Prostate gland (tissue), 2 donors: ENCODE results near the gene CLPTM1L. TPM values are rescaled to one million over a fixed set of nuclear protein-coding genes. Genes with fewer than 3 reads are reported as not detected.

Experiments used
- DNase-seq: peaks from one replicate; pipeline ENCODE4 v3.0.0-alpha.2; 2019; ENCODE audit warnings: low spot score
- H3K27ac ChIP-seq, 2 donors: fragments of 200-600 bp; sonication (generic); 2 replicates each; pipeline ENCODE4 v1.5.1; 2017 to 2019
- H3K27me3 ChIP-seq: fragments of 200-600 bp; sonication (generic); replicated peaks from 2 replicates; pipeline ENCODE4 v1.5.1; 2019; ENCODE audit not compliant: insufficient read depth
- H3K36me3 ChIP-seq, 2 donors: fragments of 200-600 bp; sonication (generic); 1 replicate in 1 of 2; 2 replicates in 1 of 2; pipeline versions ENCODE4 v1.5.1 to v1.8.1; 2017 to 2019
- H3K4me1 ChIP-seq: fragments of 200-600 bp; sonication (generic); replicated peaks from 2 replicates; pipeline ENCODE4 v1.5.1; 2019
- H3K4me3 ChIP-seq, 2 donors: fragments of 200-600 bp; sonication (generic); 2 replicates each; pipeline ENCODE4 v1.5.1; 2017 to 2019
- H3K9me3 ChIP-seq: fragments of 200-600 bp; sonication (generic); 2 replicates; pipeline ENCODE4 v1.5.1; 2017
- POLR2A ChIP-seq: fragments of 450-650 bp; IDR thresholded peaks from one replicate; pipeline ENCODE4 v1.6.1; 2016; ENCODE audit warnings: antibody characterized with exemption, mild to moderate bottlenecking
- POLR2AphosphoS5 ChIP-seq: sonication (generic); formaldehyde crosslinking; IDR thresholded peaks from one replicate; pipeline ENCODE4 v1.6.1; 2017; ENCODE audit warnings: antibody characterized with exemption
- WGBS: methylation state at CpG from one replicate; pipeline ENCODE4 v1.1.5; 2018; 5-methylcytosine and 5-hydroxymethylcytosine counted together
- intact Hi-C: fragments of 100-400 bp; cut with DNase I; formaldehyde crosslinking; loops from one replicate; pipeline ENCODE4 v1.14.2; 2022
- total RNA-seq, 2 donors: library from RNA; depleted of rRNA; stranded (reverse); fragments of >200 nt; gene quantifications; one replicate each; pipeline ENCODE4 v1.1.0, GENCODE V29; 2016
- TF ChIP-seq, protein P1 (sequence below), 4 experiments: fragments of 200-600 bp in 2 of 4; fragments of 450-650 bp in 2 of 4; sonication (generic) in 2 of 4; IDR thresholded peaks; 1 replicate in 3 of 4; 2 replicates in 1 of 4; pipeline ENCODE4 v1.5.1; 2016 to 2019; ENCODE audit warnings: antibody characterized with exemption in 4 of 4, mild to moderate bottlenecking in 2 of 4, moderate library complexity in 2 of 4

Gene CLPTM1L
- total RNA-seq, 2 donors from 2014 or later, result 105 to 135 TPM

- H3K4me1 ChIP-seq, result no peaks in the 10 kb centered on the region
- H3K4me3 ChIP-seq, result no peak overlapping the region
- intact Hi-C loops, result no loop called here
- no peak overlapping the region for H3K27ac ChIP-seq
- 82% methylated on average over 7 of the region's 7 CpGs for WGBS
- DNase-seq, result no peak
- H3K27me3 ChIP-seq, result no peaks in the 10 kb centered on the region
- H3K9me3 ChIP-seq, result no peaks in the 10 kb centered on the region
- TF ChIP-seq, protein P1, sequence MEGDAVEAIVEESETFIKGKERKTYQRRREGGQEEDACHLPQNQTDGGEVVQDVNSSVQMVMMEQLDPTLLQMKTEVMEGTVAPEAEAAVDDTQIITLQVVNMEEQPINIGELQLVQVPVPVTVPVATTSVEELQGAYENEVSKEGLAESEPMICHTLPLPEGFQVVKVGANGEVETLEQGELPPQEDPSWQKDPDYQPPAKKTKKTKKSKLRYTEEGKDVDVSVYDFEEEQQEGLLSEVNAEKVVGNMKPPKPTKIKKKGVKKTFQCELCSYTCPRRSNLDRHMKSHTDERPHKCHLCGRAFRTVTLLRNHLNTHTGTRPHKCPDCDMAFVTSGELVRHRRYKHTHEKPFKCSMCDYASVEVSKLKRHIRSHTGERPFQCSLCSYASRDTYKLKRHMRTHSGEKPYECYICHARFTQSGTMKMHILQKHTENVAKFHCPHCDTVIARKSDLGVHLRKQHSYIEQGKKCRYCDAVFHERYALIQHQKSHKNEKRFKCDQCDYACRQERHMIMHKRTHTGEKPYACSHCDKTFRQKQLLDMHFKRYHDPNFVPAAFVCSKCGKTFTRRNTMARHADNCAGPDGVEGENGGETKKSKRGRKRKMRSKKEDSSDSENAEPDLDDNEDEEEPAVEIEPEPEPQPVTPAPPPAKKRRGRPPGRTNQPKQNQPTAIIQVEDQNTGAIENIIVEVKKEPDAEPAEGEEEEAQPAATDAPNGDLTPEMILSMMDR (IDR thresholded peaks at IDR 0.05), result no peak
- TF ChIP-seq POLR2AphosphoS5 (no peak), POLR2A (no peak)
- H3K36me3 ChIP-seq, result no peaks in the 10 kb centered on the region
Observed at GRCh38 chr5:1368236-1368635, 23.3 kb upstream of the CLPTM1L start.

DNA sequence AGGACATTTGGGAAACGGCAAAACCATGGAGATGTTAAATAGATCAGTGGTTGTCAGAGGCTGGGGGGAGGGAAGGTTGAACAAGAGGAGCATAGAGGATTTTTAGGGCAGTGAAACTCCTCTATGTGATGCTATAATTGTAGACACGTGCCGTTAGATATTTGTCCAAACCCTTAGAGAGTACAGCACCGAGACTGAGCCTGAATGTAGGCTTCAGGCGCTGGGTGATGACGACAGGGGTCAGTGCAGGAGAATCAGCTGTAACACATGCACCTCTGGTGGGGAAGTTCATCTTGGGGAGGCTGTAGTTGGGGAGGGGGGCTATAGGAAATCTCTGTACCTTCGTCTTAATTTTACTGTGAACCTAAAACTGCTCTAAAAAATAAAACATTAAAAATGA lies 22.2 kb upstream of the CLPTM1L start:
- Histone ChIP-seq H3K27me3 (no peaks in the 10 kb centered on the region), H3K4me3 (no peak overlapping the region), H3K9me3 (no peaks in the 10 kb centered on the region), H3K36me3 (no peaks in the 10 kb centered on the region), H3K4me1 (no peaks in the 10 kb centered on the region), H3K27ac (no peak overlapping the region)
- no peak for DNase-seq
- TF ChIP-seq, protein P1 (IDR thresholded peaks at IDR 0.05), result no peak
- TF ChIP-seq POLR2A (no peak), POLR2AphosphoS5 (no peak)
- WGBS, result 71% methylated on average over 7 of the region's 7 CpGs
- intact Hi-C loops, result no loop called here

GRCh38 chr5:1366514-1366913 lies 21.6 kb upstream of the CLPTM1L start:
- Histone ChIP-seq H3K4me1 (no peaks in the 10 kb centered on the region), H3K9me3 (no peaks in the 10 kb centered on the region), H3K36me3 (no peaks in the 10 kb centered on the region), H3K27me3 (no peaks in the 10 kb centered on the region), H3K27ac (no peak overlapping the region), H3K4me3 (no peak overlapping the region)
- DNase-seq, result no peak
- intact Hi-C loops, result no loop called here
- 88% methylated on average over 14 of the region's 14 CpGs for WGBS
- TF ChIP-seq POLR2A (no peak), POLR2AphosphoS5 (no peak)
- TF ChIP-seq, protein P1 (IDR thresholded peaks at IDR 0.05), result no peak

GRCh38 chr5:1364211-1364610 lies 19.3 kb upstream of the CLPTM1L start:
- Histone ChIP-seq H3K9me3 (no peaks in the 10 kb centered on the region), H3K4me1 (no peaks in the 10 kb centered on the region), H3K27me3 (peaks cover 3% of the 10 kb centered on the region), H3K36me3 (no peaks in the 10 kb centered on the region), H3K4me3 (no peak overlapping the region), H3K27ac (no peak overlapping the region)
- no peak for TF ChIP-seq POLR2A
- TF ChIP-seq POLR2AphosphoS5, result peak; percentile 34
- TF ChIP-seq, protein P1 (IDR thresholded peaks at IDR 0.05), result no peak
- 51% methylated on average over 9 of the region's 9 CpGs for WGBS
- intact Hi-C loops, result no loop called here
- DNase-seq, result peak; percentile 25

DNA sequence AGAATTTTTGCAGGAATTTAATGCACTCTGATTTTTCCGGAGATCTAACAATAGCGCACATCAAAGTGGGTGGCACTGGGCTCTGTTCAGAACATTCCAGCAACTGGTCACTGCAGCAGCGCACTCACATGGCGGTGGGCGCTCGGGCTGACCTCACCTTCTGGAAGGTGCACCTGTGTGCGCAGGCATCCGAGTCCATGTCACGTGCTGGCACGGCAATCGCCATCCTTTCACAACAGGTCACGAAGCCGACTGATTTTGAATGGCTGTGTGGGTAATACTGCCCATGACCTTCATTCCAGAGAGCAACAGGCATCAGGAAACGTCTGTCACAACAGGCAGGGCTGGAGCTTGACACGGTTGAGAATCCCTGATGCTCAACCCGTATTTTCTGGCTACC lies 18.7 kb upstream of the CLPTM1L start:
- Histone ChIP-seq H3K36me3 (no peaks in the 10 kb centered on the region), H3K9me3 (no peaks in the 10 kb centered on the region), H3K4me1 (no peaks in the 10 kb centered on the region), H3K4me3 (no peak overlapping the region), H3K27ac (no peak overlapping the region), H3K27me3 (peaks cover 3% of the 10 kb centered on the region)
- 79% methylated on average over 16 of the region's 16 CpGs for WGBS
- DNase-seq, result no peak
- TF ChIP-seq POLR2AphosphoS5 (no peak), POLR2A (no peak)
- TF ChIP-seq, protein P1 (IDR thresholded peaks at IDR 0.05), result no peak
- intact Hi-C loops, result no loop called here
